H1 (cell line): ENCODE results near the gene UCP2. TPM values are rescaled to one million over a fixed set of nuclear protein-coding genes. Genes with fewer than 3 reads are reported as not detected.

Source experiments
- CTCF ChIA-PET: fragments of 300-600 bp; sonication (Branson Sonifier 250); formaldehyde crosslinking; loops from one replicate; lab custom pipeline; 2021; ENCODE audit not compliant: partially characterized antibody; lab: Charles Lee
- POLR2A ChIA-PET: fragments of 300-600 bp; sonication (Branson Sonifier 250); formaldehyde crosslinking; loops from one replicate; lab custom pipeline; 2021; ENCODE audit warnings: inconsistent platforms; ENCODE audit not compliant: partially characterized antibody; lab: Charles Lee
- DNase-seq, 2 experiments: peaks; one replicate each; pipeline versions ENCODE4 v3.0.0 to v3.0.0-alpha.2; 2010 to 2022; ENCODE audit warnings: low spot score in 2 of 2, low read depth in 1 of 2, mixed read lengths in 1 of 2
- FAIRE-seq: peaks from 2 replicates; lab custom pipeline; 2011; peaks lifted over from hg19 to GRCh38; lab: Jason Lieb, UNC
- H2AFZ ChIP-seq: 2 replicates; pipeline ENCODE4 v1.8.1; 2012; ENCODE audit warnings: low read length, inconsistent platforms
- H2AK5ac ChIP-seq: 2 replicates; pipeline ENCODE4 v1.6.1; 2013; ENCODE audit warnings: low read depth, low read length
- H2BK120ac ChIP-seq: replicated peaks from 2 replicates; pipeline ENCODE3; 2013; ENCODE audit warnings: low read depth, low read length, inconsistent platforms
- H2BK12ac ChIP-seq: 2 replicates; pipeline ENCODE4 v1.6.1; 2013; ENCODE audit warnings: low read depth, low read length
- H2BK15ac ChIP-seq: 2 replicates; pipeline ENCODE4 v1.6.1; 2013; ENCODE audit warnings: low read length
- H2BK20ac ChIP-seq: 2 replicates; pipeline ENCODE4 v1.6.1; 2013; ENCODE audit warnings: low read length
- H2BK5ac ChIP-seq: 2 replicates; pipeline ENCODE4 v1.6.1; 2013; ENCODE audit warnings: low read depth, low read length
- H3K14ac ChIP-seq: 2 replicates; pipeline ENCODE4 v1.6.1; 2013; ENCODE audit warnings: inconsistent platforms; ENCODE audit not compliant: insufficient read length
- H3K18ac ChIP-seq: 2 replicates; pipeline ENCODE4 v1.6.1; 2013; ENCODE audit warnings: low read length; ENCODE audit errors: extremely low read depth
- H3K23ac ChIP-seq: 2 replicates; pipeline ENCODE4 v1.6.1; 2013; ENCODE audit warnings: inconsistent platforms; ENCODE audit not compliant: insufficient read length
- H3K23me2 ChIP-seq: 2 replicates; pipeline ENCODE4 v1.6.1; 2013; ENCODE audit warnings: low read depth, low read length
- H3K27ac ChIP-seq: 2 replicates; pipeline ENCODE4 v1.6.1; 2011; ENCODE audit warnings: low read depth, low read length, inconsistent platforms
- H3K27me3 ChIP-seq, 4 experiments: replicated peaks in 1 of 4; 1 replicate in 1 of 4; 2 replicates in 3 of 4; pipeline versions ENCODE4 v1.6.1 to v1.8.1; 2011 to 2013; ENCODE audit warnings: low read length in 3 of 4, mild to moderate bottlenecking in 3 of 4, inconsistent platforms in 2 of 4, mixed read lengths in 2 of 4, moderate library complexity in 1 of 4; ENCODE audit not compliant: control insufficient read depth in 3 of 4, insufficient read depth in 3 of 4; ENCODE audit errors: extremely low read depth in 1 of 4
- H3K36me3 ChIP-seq, 4 experiments: 2 replicates each; pipeline versions ENCODE4 v1.6.1 to v1.8.1; 2011 to 2013; ENCODE audit warnings: mild to moderate bottlenecking in 4 of 4, low read length in 3 of 4, moderate library complexity in 2 of 4, control low read depth in 1 of 4, inconsistent platforms in 1 of 4; ENCODE audit not compliant: insufficient read depth in 4 of 4, control insufficient read depth in 2 of 4
- H3K4ac ChIP-seq: replicated peaks from 2 replicates; pipeline ENCODE3; 2013; ENCODE audit warnings: low read length, low read depth, mixed read lengths, inconsistent platforms; ENCODE audit not compliant: insufficient read length
- H3K4me1 ChIP-seq, 4 experiments: replicated peaks in 1 of 4; 1 replicate in 1 of 4; 2 replicates in 3 of 4; pipeline versions ENCODE4 v1.6.1 to v1.8.1; 2011 to 2013; ENCODE audit warnings: low read length in 3 of 4, inconsistent platforms in 2 of 4, mixed read lengths in 1 of 4; ENCODE audit not compliant: insufficient read depth in 4 of 4, control insufficient read depth in 3 of 4
- H3K4me2 ChIP-seq, 2 experiments: 2 replicates each; pipeline versions ENCODE4 v1.6.1 to v1.8.1; 2011 to 2013; ENCODE audit warnings: low read depth in 2 of 2, low read length in 2 of 2, control low read depth in 1 of 2, inconsistent platforms in 1 of 2, mild to moderate bottlenecking in 1 of 2; ENCODE audit not compliant: insufficient read depth in 1 of 2
- H3K4me3 ChIP-seq, 4 experiments: fragments of 200-600, 300-600 bp in 1 of 4; sonication (generic), shearing (Covaris generic), sonication (Bioruptor Twin) in 1 of 4; 2 replicates each; pipeline versions ENCODE4 v1.5.1 to v1.8.1; 2011 to 2016; ENCODE audit warnings: low read length in 4 of 4, low read depth in 3 of 4, control low read depth in 2 of 4, inconsistent platforms in 2 of 4, mild to moderate bottlenecking in 2 of 4, mixed read lengths in 1 of 4, moderate library complexity in 1 of 4; ENCODE audit not compliant: insufficient read depth in 2 of 4; ENCODE audit errors: extremely low read depth in 1 of 4
- H3K56ac ChIP-seq: replicated peaks from 2 replicates; pipeline ENCODE3; 2013; ENCODE audit warnings: low read depth, mild to moderate bottlenecking, mixed read lengths, low read length, inconsistent platforms; ENCODE audit not compliant: insufficient read length
- H3K79me1 ChIP-seq: 2 replicates; pipeline ENCODE4 v1.6.1; 2013; ENCODE audit warnings: low read depth, low read length, control low read depth
- H3K79me2 ChIP-seq, 2 experiments: 2 replicates each; pipeline versions ENCODE4 v1.6.1 to v1.8.1; 2012 to 2013; ENCODE audit warnings: low read length in 2 of 2, mild to moderate bottlenecking in 2 of 2, inconsistent platforms in 1 of 2; ENCODE audit not compliant: insufficient read depth in 2 of 2, control insufficient read depth in 1 of 2
- H3K9ac ChIP-seq, 4 experiments: replicated peaks in 1 of 4; 1 replicate in 1 of 4; 2 replicates in 3 of 4; pipeline versions ENCODE4 v1.6.1 to v1.8.1; 2011 to 2013; ENCODE audit warnings: low read depth in 3 of 4, low read length in 3 of 4, control low read depth in 2 of 4, mild to moderate bottlenecking in 2 of 4, moderate library complexity in 2 of 4, inconsistent platforms in 1 of 4; ENCODE audit errors: extremely low read depth in 1 of 4
- H3K9me3 ChIP-seq, 2 experiments: 2 replicates each; pipeline versions ENCODE4 v1.6.1 to v1.8.1; 2012 to 2013; ENCODE audit warnings: mild to moderate bottlenecking in 2 of 2, moderate library complexity in 2 of 2, control low read depth in 1 of 2, inconsistent platforms in 1 of 2, low read depth in 1 of 2, low read length in 1 of 2, mixed read lengths in 1 of 2; ENCODE audit not compliant: insufficient read depth in 2 of 2
- H4K20me1 ChIP-seq, 2 experiments: replicated peaks in 1 of 2; 2 replicates each; pipeline versions ENCODE3 to v1.8.1; 2011 to 2013; ENCODE audit warnings: inconsistent platforms in 2 of 2, low read length in 2 of 2, mild to moderate bottlenecking in 1 of 2; ENCODE audit not compliant: insufficient read depth in 2 of 2, control insufficient read depth in 1 of 2
- H4K5ac ChIP-seq: 2 replicates; pipeline ENCODE4 v1.6.1; 2013; ENCODE audit warnings: low read length, low read depth, mixed read lengths, inconsistent platforms; ENCODE audit not compliant: insufficient read length
- H4K8ac ChIP-seq: 2 replicates; pipeline ENCODE4 v1.8.0; 2013; ENCODE audit warnings: mild to moderate bottlenecking, moderate library complexity, low read length, inconsistent platforms; ENCODE audit not compliant: insufficient read depth; ENCODE audit errors: extremely low read depth
- H4K91ac ChIP-seq: replicated peaks from 2 replicates; pipeline ENCODE3; 2013; ENCODE audit warnings: low read length, mixed read lengths, inconsistent platforms; ENCODE audit not compliant: insufficient read length
- MAFK ChIP-seq: IDR thresholded peaks from 2 replicates; pipeline ENCODE4 v1.6.1; 2012; ENCODE audit warnings: low read depth, mild to moderate bottlenecking, improper control_type of control experiment, low read length
- SP4 ChIP-seq: IDR thresholded peaks from 2 replicates; pipeline ENCODE4 v1.6.1; 2012; ENCODE audit warnings: low read length, inconsistent platforms
- WGBS, 2 experiments: shearing (Covaris generic) in 1 of 2; methylation state at CpG; one replicate each; pipeline versions ENCODE4 v1.1.6 to v1.1.7; 2013 to 2015; ENCODE audit warnings: low lambda C conversion rate in 2 of 2, mixed read lengths in 2 of 2, inconsistent platforms in 1 of 2, low coverage in 1 of 2, missing lambda C conversion rate in 1 of 2; ENCODE audit not compliant: insufficient replicate concordance in 2 of 2, insufficient coverage in 1 of 2, insufficient read length in 1 of 2; ENCODE audit errors: extremely low coverage in 1 of 2, missing lambda C conversion rate in 1 of 2; 5-methylcytosine and 5-hydroxymethylcytosine counted together
- polyA plus RNA-seq, 7 experiments: library from polyadenylated mRNA; depleted of rRNA in 3 of 7; stranded (reverse) in 5 of 7; unstranded in 2 of 7; fragments of >200 nt in 5 of 7; fragments of 200-250 nt in 2 of 7; gene quantifications; 1 replicate in 5 of 7; 2 replicates in 1 of 7; 4 replicates in 1 of 7; pipeline versions ENCODE4 v1.2.1 to v1.2.3, GENCODE V29; 2011 to 2013; ENCODE audit warnings: missing spikeins in 2 of 7, mixed read lengths in 2 of 7
- total RNA-seq: library from RNA; stranded (reverse); fragmentation: NEBNext Ultra II Directional; extraction: Animal tissue kit (Norgen Biotek cat#: 25700); gene quantifications from 2 replicates; pipeline ENCODE4 v1.2.1, GENCODE V29; 2021

Gene UCP2
- total and polyA plus RNA-seq, 2 of the 8 experiments (the other 6 are each of a cell fraction or from before 2014, with no cell fraction given), result 46.2 to 55.2 TPM

- DNase-seq, result no peak
- no peak overlapping the region for H4K5ac ChIP-seq
- H3K9me3 ChIP-seq, result no peaks in the 10 kb centered on the region
- H2BK5ac ChIP-seq, result no peak overlapping the region
- WGBS, 2 experiments, result 89% methylated on average over 2 of the region's 2 CpGs; no CpG with 5 or more reads in 1 of the 2 experiments
- no peak overlapping the region for H2AK5ac ChIP-seq
- H3K79me1 ChIP-seq, result no peaks in the 10 kb centered on the region
- H4K20me1 ChIP-seq, result no peaks in the 10 kb centered on the region
- no peak overlapping the region for H2BK12ac ChIP-seq
- H3K4ac ChIP-seq, result no peak overlapping the region
- no peaks in the 10 kb centered on the region for H3K27me3 ChIP-seq
- H3K18ac ChIP-seq, result no peak overlapping the region
- H3K9ac ChIP-seq, result no peak overlapping the region
- H2BK15ac ChIP-seq, result no peak overlapping the region
- H3K79me2 ChIP-seq, result no peaks in the 10 kb centered on the region
- ChIA-PET POLR2A (no interaction called here), CTCF (interaction anchor here (0.6 to 2.6 kb wide), 8 partner anchors 9 to 268 kb away, joined by 3 to 5 read pairs (median 3); no protein-coding TSS in a partner anchor)
- no peaks in the 10 kb centered on the region for H3K23me2 ChIP-seq
- FAIRE-seq, result no peak
- H2BK20ac ChIP-seq, result no peak overlapping the region
- H2AFZ ChIP-seq, result no peak overlapping the region
- no peak overlapping the region for H2BK120ac ChIP-seq
- H4K8ac ChIP-seq, result no peak overlapping the region
- H3K56ac ChIP-seq, result no peak overlapping the region
- H3K4me3 ChIP-seq, result no peak overlapping the region
- H3K36me3 ChIP-seq, result peaks cover 2 to 22% (median 11%) of the 10 kb centered on the region in 4 experiments; a peak in 5 of 8 replicates
- H3K4me1 ChIP-seq, result peaks cover 0 to 3% (median 1%) of the 10 kb centered on the region in 4 experiments; a peak in 3 of 7 replicates
- TF ChIP-seq MAFK, result no peak
- no peak for TF ChIP-seq SP4
- H3K14ac ChIP-seq, result no peak overlapping the region
- H3K23ac ChIP-seq, result no peak overlapping the region
- no peak overlapping the region for H3K4me2 ChIP-seq
- no peak overlapping the region for H4K91ac ChIP-seq
- no peak overlapping the region for H3K27ac ChIP-seq
Observed at GRCh38 chr11:73929388-73929787, 53.3 kb downstream of the UCP2 start.

Other genes with a start within 250 kb of the UCP2 start
- 88.6 and 89.3 TPM in 2 replicates for gene RAB6A, start 221.8 kb downstream of the UCP2 start, total RNA-seq
- 24.4 and 33.5 TPM in 2 replicates for gene RAB6A, start 221.8 kb downstream of the UCP2 start, polyA plus RNA-seq (2011; rRNA removed)
- gene MRPL48, start 195.0 kb downstream of the UCP2 start, total RNA-seq, result 59.9 and 60.7 TPM in 2 replicates
- gene MRPL48, start 195.0 kb downstream of the UCP2 start, polyA plus RNA-seq (2011; rRNA removed), result 22.8 and 34.9 TPM in 2 replicates
- 177 TPM in 2 replicates for gene COA4, start 106.0 kb downstream of the UCP2 start, total RNA-seq
- 371 and 380 TPM in 2 replicates for gene COA4, start 106.0 kb downstream of the UCP2 start, polyA plus RNA-seq (2011; rRNA removed)
- 28.8 TPM in 2 replicates for gene PAAF1, start 105.8 kb downstream of the UCP2 start, total RNA-seq
- 18.3 and 24.4 TPM in 2 replicates for gene PAAF1, start 105.8 kb downstream of the UCP2 start, polyA plus RNA-seq (2011; rRNA removed)
- 0.54 TPM in 1 of 2 replicates, not detected in the other for gene DNAJB13, start 31.8 kb downstream of the UCP2 start, total RNA-seq
- gene DNAJB13, start 31.8 kb downstream of the UCP2 start, polyA plus RNA-seq (2011; rRNA removed), result 0.05 and 0.27 TPM in 2 replicates
- 0.92 and 1.3 TPM in 2 replicates for gene UCP3, start 26.2 kb upstream of the UCP2 start, total RNA-seq
- gene UCP3, start 26.2 kb upstream of the UCP2 start, polyA plus RNA-seq (2011; rRNA removed), result 0.67 and 0.85 TPM in 2 replicates
- gene C2CD3, start 188.2 kb upstream of the UCP2 start, total RNA-seq, result 28.7 and 29.1 TPM in 2 replicates
- 10.3 and 11.0 TPM in 2 replicates for gene C2CD3, start 188.2 kb upstream of the UCP2 start, polyA plus RNA-seq (2011; rRNA removed)
- 58.9 and 64.5 TPM in 2 replicates for gene PPME1, start 188.4 kb upstream of the UCP2 start, total RNA-seq
- 55.1 and 66.8 TPM in 2 replicates for gene PPME1, start 188.4 kb upstream of the UCP2 start, polyA plus RNA-seq (2011; rRNA removed)